ENCODE results near the gene CNTNAP2.

GRCh38 chr7:147525325-147525724, 1408.7 kb downstream of the CNTNAP2 start:
- no peak for TF ChIP-seq CTCF (IDR thresholded peaks at IDR 0.05; ENCODE audit: insufficient read depth, low read length, poor library complexity, severe bottlenecking)
- no peak for TF ChIP-seq EZH2phosphoT487 (conservative IDR thresholded peaks at IDR 0.05; ENCODE audit: low read length)
